ENCODE data around the gene UBE2F. TPM values are rescaled to one million over a fixed set of nuclear protein-coding genes. Genes with fewer than 3 reads are reported as not detected.

UBE2F gene
- total and polyA plus RNA-seq, 7 donors: 50.7 to 115 (median 67.8) TPM

DNA sequence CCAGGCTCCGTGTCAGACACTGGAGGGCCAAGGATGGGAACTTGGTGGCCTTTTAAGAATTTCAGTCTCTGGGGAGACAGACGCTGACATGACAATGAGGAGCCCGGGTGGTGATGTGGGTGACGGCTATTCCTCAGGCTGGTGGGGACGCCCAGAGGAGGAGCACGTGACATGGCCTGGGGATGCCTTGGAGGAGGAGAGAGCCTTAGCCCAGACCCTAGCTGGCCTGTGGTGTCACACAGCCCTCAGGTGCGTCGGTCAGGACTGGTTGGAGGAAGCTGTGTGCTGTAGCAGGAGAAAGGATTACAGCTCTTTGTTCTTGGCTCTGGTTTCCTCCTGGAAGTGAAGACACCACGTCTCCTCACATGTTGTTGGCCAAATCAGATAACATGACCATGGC is 54.0 kb downstream of the UBE2F start:
- peaks cover 0 to 19% (median 3%) of the 10 kb centered on the region in 4 donors for H3K36me3 ChIP-seq
- WGBS, 2 donors: 95 to 97% methylated on average over 9 of the region's 9 CpGs

DNA sequence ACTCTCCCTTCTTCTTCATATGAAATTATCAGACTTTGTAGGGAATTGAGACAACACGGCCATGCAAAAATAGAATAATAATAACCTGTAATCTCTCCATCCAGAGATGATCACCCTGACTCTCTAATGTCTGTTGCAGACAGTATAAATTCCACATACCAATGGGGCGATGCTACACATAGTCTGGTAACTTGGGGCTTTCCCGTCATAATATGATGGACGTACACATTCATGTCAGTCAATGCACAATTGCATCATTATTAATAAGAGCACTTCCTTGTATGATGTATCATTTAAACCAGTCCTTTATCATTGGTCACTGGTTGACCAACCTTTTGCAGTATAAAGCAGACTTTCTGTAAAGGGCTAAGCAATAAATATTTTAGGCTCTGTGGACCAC is 54.5 kb downstream of the UBE2F start:
- Histone ChIP-seq H3K27ac (no peak overlapping the region), H3K36me3 (peaks cover 0 to 25% (median 3%) of the 10 kb centered on the region in 4 donors), H3K4me3 (no peak overlapping the region), H3K9me3 (no peaks in the 10 kb centered on the region), H3K27me3 (no peaks in the 10 kb centered on the region), H3K4me1 (no peaks in the 10 kb centered on the region)
- no peak for DNase-seq
- TF ChIP-seq EP300 (IDR thresholded peaks at IDR 0.05) (no peak), POLR2A (IDR thresholded peaks at IDR 0.05) (no peak), POLR2AphosphoS5 (IDR thresholded peaks at IDR 0.05) (no peak)
- TF ChIP-seq, protein P1, sequence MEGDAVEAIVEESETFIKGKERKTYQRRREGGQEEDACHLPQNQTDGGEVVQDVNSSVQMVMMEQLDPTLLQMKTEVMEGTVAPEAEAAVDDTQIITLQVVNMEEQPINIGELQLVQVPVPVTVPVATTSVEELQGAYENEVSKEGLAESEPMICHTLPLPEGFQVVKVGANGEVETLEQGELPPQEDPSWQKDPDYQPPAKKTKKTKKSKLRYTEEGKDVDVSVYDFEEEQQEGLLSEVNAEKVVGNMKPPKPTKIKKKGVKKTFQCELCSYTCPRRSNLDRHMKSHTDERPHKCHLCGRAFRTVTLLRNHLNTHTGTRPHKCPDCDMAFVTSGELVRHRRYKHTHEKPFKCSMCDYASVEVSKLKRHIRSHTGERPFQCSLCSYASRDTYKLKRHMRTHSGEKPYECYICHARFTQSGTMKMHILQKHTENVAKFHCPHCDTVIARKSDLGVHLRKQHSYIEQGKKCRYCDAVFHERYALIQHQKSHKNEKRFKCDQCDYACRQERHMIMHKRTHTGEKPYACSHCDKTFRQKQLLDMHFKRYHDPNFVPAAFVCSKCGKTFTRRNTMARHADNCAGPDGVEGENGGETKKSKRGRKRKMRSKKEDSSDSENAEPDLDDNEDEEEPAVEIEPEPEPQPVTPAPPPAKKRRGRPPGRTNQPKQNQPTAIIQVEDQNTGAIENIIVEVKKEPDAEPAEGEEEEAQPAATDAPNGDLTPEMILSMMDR (IDR thresholded peaks at IDR 0.05): no peak
- intact Hi-C loops (cut with DNase I): no loop called here
- WGBS, 2 donors: 94% methylated on average over 4 of the region's 4 CpGs

More for the DNA sequence above, 54.0 kb downstream of the UBE2F start:
- Histone ChIP-seq H3K27me3 (no peaks in the 10 kb centered on the region), H3K4me3 (no peak overlapping the region), H3K4me1 (no peaks in the 10 kb centered on the region), H3K27ac (no peak overlapping the region), H3K9me3 (no peaks in the 10 kb centered on the region)
- TF ChIP-seq POLR2A (IDR thresholded peaks at IDR 0.05) (no peak), EP300 (IDR thresholded peaks at IDR 0.05) (no peak), POLR2AphosphoS5 (IDR thresholded peaks at IDR 0.05) (no peak)
- TF ChIP-seq, protein P1 (IDR thresholded peaks at IDR 0.05): no peak
- intact Hi-C loops (cut with DNase I): no loop called here
- DNase-seq: no peak

DNA sequence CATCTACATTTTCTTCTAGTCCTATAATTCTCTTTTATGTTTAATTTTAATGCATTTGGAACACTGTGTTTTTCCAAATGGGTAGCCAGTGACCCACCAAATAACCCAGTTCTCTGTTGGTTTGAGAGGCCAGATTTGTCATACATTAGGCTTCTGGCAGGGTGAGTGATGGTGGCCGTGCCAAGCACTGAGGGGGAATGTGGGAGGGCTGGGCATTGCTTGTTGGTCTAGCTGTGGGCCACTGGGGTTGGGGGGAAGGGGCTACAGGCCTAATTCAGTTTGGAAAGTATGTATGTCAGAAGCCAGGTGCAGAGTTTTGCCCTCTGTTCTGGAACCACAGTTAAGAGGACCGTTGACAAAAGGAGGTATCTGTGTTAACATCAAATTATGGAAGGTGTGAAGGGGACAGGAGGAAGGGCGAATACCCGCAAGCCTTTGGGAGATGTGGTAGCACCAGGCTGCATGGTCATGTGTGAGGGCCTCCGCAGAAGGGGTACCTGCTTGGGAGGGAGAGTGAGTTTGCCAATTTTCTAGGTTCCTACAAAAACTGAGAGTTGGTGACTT is 55.9 kb downstream of the UBE2F start:
- H3K36me3 ChIP-seq: peaks cover 0 to 33% (median 2%) of the 10 kb centered on the region in 4 donors
- H3K4me3 ChIP-seq: no peak overlapping the region
- no peaks in the 10 kb centered on the region for H3K9me3 ChIP-seq
- no peaks in the 10 kb centered on the region for H3K4me1 ChIP-seq
- no peaks in the 10 kb centered on the region for H3K27me3 ChIP-seq
- no peak overlapping the region for H3K27ac ChIP-seq
- WGBS, 2 donors: 90% methylated on average over 5 of the region's 5 CpGs
- intact Hi-C loops (cut with DNase I): no loop called here
- no peak for DNase-seq
- TF ChIP-seq, protein P1 (IDR thresholded peaks at IDR 0.05): no peak
- TF ChIP-seq POLR2A (IDR thresholded peaks at IDR 0.05): no peak
- TF ChIP-seq EP300 (IDR thresholded peaks at IDR 0.05): no peak
- no peak for TF ChIP-seq POLR2AphosphoS5 (IDR thresholded peaks at IDR 0.05)

DNA sequence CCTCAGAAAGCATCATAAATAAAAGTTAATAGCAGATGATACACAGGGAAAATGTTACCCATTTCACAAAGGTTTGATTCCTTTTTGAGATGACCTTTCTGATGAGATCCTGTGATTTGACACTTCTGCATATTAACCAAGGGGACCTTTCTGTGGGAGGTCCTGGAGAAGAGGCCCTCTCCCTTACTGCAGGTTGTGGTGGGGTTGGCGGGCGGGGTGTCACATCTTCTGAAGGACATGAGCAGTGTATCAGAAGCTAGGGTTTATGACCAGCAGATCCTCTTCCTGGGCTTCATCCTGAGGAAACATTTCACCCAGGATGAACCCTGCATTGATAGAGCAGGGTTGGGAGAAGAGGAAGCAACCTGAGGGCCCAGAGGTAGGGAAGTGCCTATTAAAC is 56.8 kb downstream of the UBE2F start:
- Histone ChIP-seq H3K4me1 (no peaks in the 10 kb centered on the region), H3K36me3 (peaks cover 0 to 35% (median 0%) of the 10 kb centered on the region in 4 donors), H3K27me3 (no peaks in the 10 kb centered on the region), H3K9me3 (no peaks in the 10 kb centered on the region), H3K4me3 (no peak overlapping the region), H3K27ac (no peak overlapping the region)
- no peak for DNase-seq
- no peak for TF ChIP-seq EP300 (IDR thresholded peaks at IDR 0.05)
- TF ChIP-seq POLR2AphosphoS5 (IDR thresholded peaks at IDR 0.05): no peak
- TF ChIP-seq, protein P1 (IDR thresholded peaks at IDR 0.05): no peak
- TF ChIP-seq POLR2A (IDR thresholded peaks at IDR 0.05): no peak
- intact Hi-C loops (cut with DNase I): no loop called here
- 97 to 99% methylated on average over 2 of the region's 2 CpGs for WGBS, 2 donors

DNA sequence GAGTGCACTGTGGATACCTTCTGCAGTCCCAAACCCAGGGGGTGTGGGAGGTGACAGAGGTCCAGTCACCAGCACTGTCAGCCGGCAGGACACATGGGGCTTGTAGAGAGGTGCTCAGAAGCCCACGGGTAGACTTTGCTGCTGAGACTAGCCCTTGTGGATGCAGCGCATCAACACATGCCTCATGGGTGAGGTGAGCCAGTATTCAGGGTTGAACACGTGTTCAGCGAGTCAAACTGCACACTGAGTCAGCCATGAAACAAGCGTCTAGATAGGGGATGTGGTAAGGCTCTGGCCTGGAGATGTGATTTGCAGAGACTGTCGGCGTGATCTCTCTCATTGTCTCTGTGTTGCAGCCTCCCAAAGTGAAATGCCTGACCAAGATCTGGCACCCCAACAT is 58.2 kb downstream of the UBE2F start:
- intact Hi-C loops (cut with DNase I): no loop called here
- H3K27ac ChIP-seq: no peak overlapping the region
- no peak for TF ChIP-seq POLR2A (IDR thresholded peaks at IDR 0.05)
- no peak for TF ChIP-seq POLR2AphosphoS5 (IDR thresholded peaks at IDR 0.05)
- TF ChIP-seq EP300 (IDR thresholded peaks at IDR 0.05): no peak
- TF ChIP-seq, protein P1 (IDR thresholded peaks at IDR 0.05): no peak
- peaks cover 0 to 41% (median under 1%) of the 10 kb centered on the region in 4 donors for H3K36me3 ChIP-seq
- no peak overlapping the region for H3K4me3 ChIP-seq
- no peak for DNase-seq
- no peaks in the 10 kb centered on the region for H3K9me3 ChIP-seq
- no peaks in the 10 kb centered on the region for H3K4me1 ChIP-seq
- H3K27me3 ChIP-seq: no peaks in the 10 kb centered on the region
- 84 to 94% methylated on average over 8 of the region's 8 CpGs for WGBS, 2 donors
